Caco-2 (cell line): Measurements from ENCODE around the gene LUC7L3. TPM values are rescaled to one million over a fixed set of nuclear protein-coding genes. Genes with fewer than 3 reads are reported as not detected.

Source experiments
- BruUV-seq: library from RNA; stranded (reverse); fragments of 400-500 nt; replicated peaks from 2 replicates; lab custom pipeline; 2021; lab: Mats Ljungman, UMichigan
- CTCF ChIA-PET: fragments of 300-600 bp; sonication (Branson Sonifier 250); formaldehyde crosslinking; loops from one replicate; lab custom pipeline; 2022; ENCODE audit warnings: antibody characterized with exemption; lab: Charles Lee
- POLR2A ChIA-PET: fragments of 300-600 bp; sonication (Branson Sonifier 250); formaldehyde crosslinking; loops from one replicate; lab custom pipeline; 2022; ENCODE audit warnings: antibody characterized with exemption; lab: Charles Lee
- DNase-seq, 2 experiments: peaks; one replicate each; pipeline versions ENCODE4 v3.0.0 to v3.0.0-alpha.2; 2020 to 2022
- H3K27me3 ChIP-seq: replicated peaks from 2 replicates; pipeline ENCODE4 v1.6.0; 2011; ENCODE audit warnings: low read length; ENCODE audit not compliant: control insufficient read depth, insufficient read depth
- H3K36me3 ChIP-seq: 2 replicates; pipeline ENCODE4 v1.5.1; 2011; ENCODE audit warnings: low read length; ENCODE audit not compliant: control insufficient read depth, insufficient read depth
- H3K4me1 ChIP-seq: fragments of 250-450 bp; sonication (Bioruptor Pico); 2 replicates; pipeline ENCODE4 v1.5.1; 2020; ENCODE audit warnings: mild to moderate bottlenecking
- H3K4me3 ChIP-seq: 2 replicates; pipeline ENCODE4 v1.5.1; 2011; ENCODE audit warnings: low read depth, mild to moderate bottlenecking, control low read depth, low read length
- H3K9me3 ChIP-seq: fragments of 250-450 bp; sonication (Bioruptor Pico); 2 replicates; pipeline ENCODE4 v1.5.1; 2020; ENCODE audit warnings: mild to moderate bottlenecking, moderate library complexity
- H3K27ac Mint-ChIP-seq: one replicate; pipeline ENCODE4 v1.8.0; 2022; ENCODE audit warnings: mixed read lengths; ENCODE audit not compliant: unreplicated experiment
- H3K27me3 Mint-ChIP-seq: one replicate; pipeline ENCODE4 v1.8.0; 2022; ENCODE audit warnings: mixed read lengths; ENCODE audit not compliant: insufficient read depth, unreplicated experiment
- H3K36me3 Mint-ChIP-seq: one replicate; pipeline ENCODE4 v1.8.0; 2022; ENCODE audit warnings: mild to moderate bottlenecking, mixed read lengths; ENCODE audit not compliant: insufficient read depth, unreplicated experiment
- H3K4me1 Mint-ChIP-seq: one replicate; pipeline ENCODE4 v1.8.0; 2022; ENCODE audit warnings: low read depth, mixed read lengths; ENCODE audit not compliant: unreplicated experiment
- H3K4me3 Mint-ChIP-seq: one replicate; pipeline ENCODE4 v1.8.0; 2022; ENCODE audit warnings: mild to moderate bottlenecking, moderate library complexity, mixed read lengths; ENCODE audit not compliant: unreplicated experiment
- H3K9me3 Mint-ChIP-seq: one replicate; pipeline ENCODE4 v1.8.0; 2022; ENCODE audit warnings: mixed read lengths; ENCODE audit not compliant: unreplicated experiment
- intact Hi-C: fragments of 100-400 bp; cut with micrococcal nuclease; formaldehyde crosslinking; loops from one replicate; pipeline ENCODE4 v1.10.0; 2022; ENCODE audit not compliant: unreplicated experiment
- total RNA-seq: library from RNA; stranded (reverse); gene quantifications from 2 replicates; pipeline ENCODE4 v1.2.3, GENCODE V29; 2022
- TF ChIP-seq, protein P1 (sequence below), 2 experiments: fragments of 200-600 bp in 1 of 2; IDR thresholded peaks; 1 replicate in 1 of 2; 2 replicates in 1 of 2; pipeline versions ENCODE4 v1.5.1 to v1.8.0; 2011 to 2022; ENCODE audit warnings: antibody characterized with exemption in 1 of 2, control low read depth in 1 of 2, inconsistent platforms in 1 of 2, low read depth in 1 of 2, low read length in 1 of 2, mild to moderate bottlenecking in 1 of 2, moderate library complexity in 1 of 2; ENCODE audit not compliant: insufficient read depth in 1 of 2, severe bottlenecking in 1 of 2, unreplicated experiment in 1 of 2

LUC7L3 gene
- total RNA-seq, 1 experiment from 2014 or later: 287 TPM

DNA sequence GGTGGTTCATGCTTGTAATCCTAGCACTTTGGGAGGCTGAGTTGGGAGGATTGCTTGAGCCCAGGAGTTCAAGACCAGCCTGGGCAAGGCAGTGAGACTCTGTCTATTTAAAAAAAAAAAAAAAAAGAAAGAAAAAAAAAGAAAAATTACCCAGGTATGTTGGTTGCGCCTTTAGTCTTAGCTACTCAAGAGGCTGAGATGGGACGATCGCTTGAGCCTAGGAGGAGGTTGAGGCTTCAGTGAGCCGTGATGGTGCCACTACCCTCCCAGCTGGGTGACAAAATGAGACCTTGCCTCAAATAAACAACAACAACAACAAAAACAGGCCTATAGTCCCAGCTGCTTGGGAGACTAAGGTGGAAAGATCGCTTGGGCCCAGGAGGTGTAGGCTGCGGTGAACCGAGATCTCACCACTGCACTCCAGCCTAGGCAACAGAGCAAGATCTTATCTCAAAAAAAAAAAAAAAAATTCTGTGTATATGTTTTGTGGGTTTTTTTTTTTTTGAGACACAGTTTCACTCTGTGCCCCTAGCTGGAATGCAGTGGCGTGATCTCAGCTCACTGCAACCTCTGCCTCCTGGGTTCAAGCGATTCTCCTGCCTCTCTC lies 60.4 kb downstream of the LUC7L3 start:
- DNase-seq: no peak
- POLR2A ChIA-PET: interaction anchor here (0.7 kb wide), 2 partner anchors 65 to 127 kb away, joined by 3 to 5 read pairs; no protein-coding TSS in a partner anchor
- no peak overlapping the region for H3K4me3 ChIP-seq
- no peaks in the 10 kb centered on the region for H3K9me3 ChIP-seq
- H3K27me3 Mint-ChIP-seq: no peaks in the 10 kb centered on the region
- no peaks in the 10 kb centered on the region for H3K27me3 ChIP-seq
- CTCF ChIA-PET: interaction anchor here (0.6 to 1.3 kb wide), 8 partner anchors 17 to 1007 kb away, joined by 3 to 6 read pairs (median 4); no protein-coding TSS in a partner anchor
- H3K4me3 Mint-ChIP-seq: no peak overlapping the region
- H3K36me3 Mint-ChIP-seq: peaks cover 6% of the 10 kb centered on the region
- TF ChIP-seq, protein P1, sequence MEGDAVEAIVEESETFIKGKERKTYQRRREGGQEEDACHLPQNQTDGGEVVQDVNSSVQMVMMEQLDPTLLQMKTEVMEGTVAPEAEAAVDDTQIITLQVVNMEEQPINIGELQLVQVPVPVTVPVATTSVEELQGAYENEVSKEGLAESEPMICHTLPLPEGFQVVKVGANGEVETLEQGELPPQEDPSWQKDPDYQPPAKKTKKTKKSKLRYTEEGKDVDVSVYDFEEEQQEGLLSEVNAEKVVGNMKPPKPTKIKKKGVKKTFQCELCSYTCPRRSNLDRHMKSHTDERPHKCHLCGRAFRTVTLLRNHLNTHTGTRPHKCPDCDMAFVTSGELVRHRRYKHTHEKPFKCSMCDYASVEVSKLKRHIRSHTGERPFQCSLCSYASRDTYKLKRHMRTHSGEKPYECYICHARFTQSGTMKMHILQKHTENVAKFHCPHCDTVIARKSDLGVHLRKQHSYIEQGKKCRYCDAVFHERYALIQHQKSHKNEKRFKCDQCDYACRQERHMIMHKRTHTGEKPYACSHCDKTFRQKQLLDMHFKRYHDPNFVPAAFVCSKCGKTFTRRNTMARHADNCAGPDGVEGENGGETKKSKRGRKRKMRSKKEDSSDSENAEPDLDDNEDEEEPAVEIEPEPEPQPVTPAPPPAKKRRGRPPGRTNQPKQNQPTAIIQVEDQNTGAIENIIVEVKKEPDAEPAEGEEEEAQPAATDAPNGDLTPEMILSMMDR (IDR thresholded peaks at IDR 0.05; ENCODE audit: insufficient read depth in 1 of 2, low read depth in 1 of 2, low read length in 1 of 2, severe bottlenecking in 1 of 2, unreplicated experiment in 1 of 2): no peak
- H3K4me1 ChIP-seq: no peaks in the 10 kb centered on the region
- no peak overlapping the region for H3K27ac Mint-ChIP-seq
- H3K4me1 Mint-ChIP-seq: peaks cover 11% of the 10 kb centered on the region
- BruUV-seq: no TSS peak
- H3K36me3 ChIP-seq: no peaks in the 10 kb centered on the region
- no peaks in the 10 kb centered on the region for H3K9me3 Mint-ChIP-seq
- intact Hi-C loops: loop anchor here (10.0 kb wide), 1 partner anchor 235 kb away; the partner anchor contains the start of gene SPATA20

DNA sequence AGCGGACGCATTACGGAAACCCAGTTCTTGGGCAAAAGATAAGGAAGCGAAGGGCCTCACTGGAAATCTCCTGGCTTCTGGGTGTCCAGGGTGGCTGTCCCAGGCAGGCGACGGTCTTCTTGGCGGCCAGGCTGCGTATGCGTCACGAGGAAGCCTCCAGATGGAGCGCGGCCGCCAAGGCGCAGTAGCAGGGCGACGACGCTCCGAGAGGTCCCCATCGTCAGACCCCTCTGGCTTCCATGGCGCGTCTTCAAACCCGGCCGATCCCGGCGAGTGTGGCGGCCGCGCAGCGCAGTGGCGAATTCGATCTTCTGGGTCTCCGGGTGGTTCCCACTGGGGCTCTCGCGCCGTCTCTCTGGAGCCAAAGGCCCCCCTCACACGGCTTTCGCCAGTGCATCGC lies 61.8 kb downstream of the LUC7L3 start:
- intact Hi-C loops: loop anchor here (10.0 kb wide), 1 partner anchor 236 kb away; the partner anchor contains the start of gene SPATA20
- no peak for DNase-seq
- H3K27me3 ChIP-seq: no peaks in the 10 kb centered on the region
- H3K36me3 ChIP-seq: no peaks in the 10 kb centered on the region
- ChIA-PET POLR2A (no interaction called here), CTCF (interaction anchor here (6.9 kb wide), 1 partner anchor 63 kb away, joined by 247 read pairs; no protein-coding TSS in a partner anchor)
- Mint-ChIP-seq H3K36me3 (peaks cover 6% of the 10 kb centered on the region), H3K27me3 (no peaks in the 10 kb centered on the region), H3K4me3 (no peak overlapping the region), H3K4me1 (peaks cover 11% of the 10 kb centered on the region), H3K9me3 (no peaks in the 10 kb centered on the region), H3K27ac (no peak overlapping the region)
- TF ChIP-seq, protein P1 (IDR thresholded peaks at IDR 0.05; ENCODE audit: insufficient read depth in 1 of 2, low read depth in 1 of 2, low read length in 1 of 2, severe bottlenecking in 1 of 2, unreplicated experiment in 1 of 2): no peak
- no TSS peak for BruUV-seq
- no peaks in the 10 kb centered on the region for H3K9me3 ChIP-seq
- no peak overlapping the region for H3K4me3 ChIP-seq
- H3K4me1 ChIP-seq: no peaks in the 10 kb centered on the region

DNA sequence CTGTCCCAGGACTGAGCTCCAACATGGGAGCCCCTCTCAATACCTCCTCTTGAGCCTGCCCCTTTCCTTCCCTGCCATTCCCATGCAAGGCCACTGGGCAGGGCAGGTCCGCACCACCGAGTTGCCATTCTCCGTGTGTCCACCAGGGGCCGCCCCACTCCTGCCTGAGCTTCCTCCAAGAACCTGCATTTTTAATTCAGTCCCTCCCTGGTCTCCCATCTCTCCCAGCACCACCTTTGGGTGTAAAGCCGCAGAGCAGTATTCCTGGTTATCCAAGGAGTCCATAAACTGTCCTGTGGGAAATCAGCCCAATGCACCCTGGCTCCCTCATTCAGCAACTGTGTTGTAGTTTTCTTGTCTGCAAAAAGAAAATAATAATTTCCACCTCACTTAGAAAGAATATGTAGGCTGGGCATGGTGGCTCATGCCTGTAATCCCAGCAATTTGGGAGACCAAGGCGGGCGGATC lies 63.8 kb downstream of the LUC7L3 start:
- ChIA-PET POLR2A (interaction anchor here (0.5 to 1.0 kb wide), 4 partner anchors 19 to 357 kb away, joined by 7 to 21 read pairs (median 8); partner anchors contain the start of gene TOB1), CTCF (interaction anchor here (0.6 to 6.9 kb wide), 70 partner anchors 8 to 632 kb away, joined by 3 to 247 read pairs (median 4); partner anchors contain the start of genes CACNA1G, LUC7L3, RSAD1 and SPATA20)
- TF ChIP-seq, protein P1 (IDR thresholded peaks at IDR 0.05; ENCODE audit: insufficient read depth in 1 of 2, low read depth in 1 of 2, low read length in 1 of 2, severe bottlenecking in 1 of 2, unreplicated experiment in 1 of 2): peak; percentile 100
- Histone ChIP-seq H3K27me3 (no peaks in the 10 kb centered on the region), H3K4me1 (no peaks in the 10 kb centered on the region), H3K4me3 (no peak overlapping the region), H3K9me3 (no peaks in the 10 kb centered on the region), H3K36me3 (no peaks in the 10 kb centered on the region)
- Mint-ChIP-seq H3K9me3 (no peaks in the 10 kb centered on the region), H3K4me3 (no peak overlapping the region), H3K27me3 (no peaks in the 10 kb centered on the region), H3K27ac (no peak overlapping the region), H3K36me3 (peaks cover 6% of the 10 kb centered on the region), H3K4me1 (peaks cover 11% of the 10 kb centered on the region)
- BruUV-seq: no TSS peak
- DNase-seq: peak; percentile 98 to 100
- intact Hi-C loops: loop anchor here (1.0 to 10.0 kb wide), 7 partner anchors 15 to 238 kb away; partner anchors contain the start of gene SPATA20
